ENCODE results near the gene DENND1A. TPM values are rescaled to one million over a fixed set of nuclear protein-coding genes. Genes with fewer than 3 reads are reported as not detected.

DENND1A gene
- total and polyA plus RNA-seq, 2 of the 13 experiments (the other 11 are each of a cell fraction or from before 2014, with no cell fraction given) = 14.8 to 30.1 TPM

DNA sequence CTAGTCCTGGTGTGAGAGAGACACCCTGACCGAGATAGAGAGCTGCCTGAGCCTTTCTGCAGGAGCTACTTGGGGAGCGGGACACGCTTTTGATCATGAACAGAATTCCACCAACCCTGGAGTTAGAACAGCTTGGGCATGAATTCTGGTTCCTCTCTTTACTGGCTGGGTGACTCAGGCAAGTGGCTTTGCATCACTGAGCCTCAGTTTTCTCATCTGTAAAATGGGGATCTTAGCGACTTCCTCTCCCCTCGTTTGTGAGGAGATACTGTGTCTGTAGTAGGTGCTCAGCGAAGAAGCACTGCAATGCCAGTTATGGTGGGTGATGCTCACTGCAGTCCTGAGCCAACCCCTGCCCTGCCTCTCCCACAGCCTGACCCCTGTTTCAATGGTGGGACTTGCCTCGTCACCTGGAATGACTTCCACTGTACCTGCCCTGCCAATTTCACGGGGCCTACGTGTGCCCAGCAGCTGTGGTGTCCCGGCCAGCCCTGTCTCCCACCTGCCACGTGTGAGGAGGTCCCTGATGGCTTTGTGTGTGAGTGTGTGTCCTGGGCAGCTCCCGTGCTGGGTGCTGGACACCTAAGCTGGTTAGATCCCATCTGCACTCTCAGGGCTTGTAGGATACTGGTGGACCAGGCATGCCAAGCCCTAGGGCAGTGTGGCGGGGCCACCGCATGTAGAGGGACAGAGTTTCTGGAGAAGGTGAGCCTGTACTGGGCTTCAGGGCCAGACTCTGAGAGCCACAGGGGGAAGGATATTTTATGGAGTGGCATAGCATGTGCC lies 557.9 kb downstream of the DENND1A start:
- H3K9ac ChIP-seq (ENCODE audit: insufficient read depth, low read depth, low read length) = no peak overlapping the region
- no peaks in the 10 kb centered on the region for H3K79me2 ChIP-seq (ENCODE audit: insufficient read depth, low read length)
- H4K20me1 ChIP-seq (ENCODE audit: insufficient read depth, low read length) = no peaks in the 10 kb centered on the region
- H3K27me3 ChIP-seq (ENCODE audit: control insufficient read depth in 1 of 2, insufficient read depth in 2 of 2, low read length in 2 of 2) = peaks cover 6 to 17% of the 10 kb centered on the region in 2 experiments
- H3K27ac ChIP-seq (ENCODE audit: extremely low read length, insufficient read depth, low read length) = no peak overlapping the region
- H2AFZ ChIP-seq (ENCODE audit: low read length) = no peak overlapping the region
- H3K36me3 ChIP-seq (replicated peaks in 1 of 2; ENCODE audit: control insufficient read depth in 1 of 2, insufficient read depth in 2 of 2, low read length in 2 of 2) = no peaks in the 10 kb centered on the region
- ATAC-seq = no peak
- H3K4me3 ChIP-seq (replicated peaks in 1 of 3; ENCODE audit: insufficient read depth in 1 of 3, low read depth in 2 of 3, low read length in 3 of 3) = no peak overlapping the region
- no TSS peak for BruUV-seq (replicated peaks)
- no peak overlapping the region for H3K4me2 ChIP-seq (ENCODE audit: low read depth, low read length)
- no peak for DNase-seq (ENCODE audit: low spot score)
- 64% methylated on average over 6 of the region's 14 CpGs for WGBS (ENCODE audit: low lambda C conversion rate)
- intact Hi-C loops (cut with micrococcal nuclease; ENCODE audit: unreplicated experiment) = no loop called here
- H3K9me3 ChIP-seq (ENCODE audit: low read length) = no peaks in the 10 kb centered on the region
- in situ Hi-C loops (cut with HindIII; ENCODE audit: extremely low pct_ligation_motif_present, low pct_unique_long_range_greater_than_20kb) = no loop called here
- ChIA-PET POLR2A (no interaction called here), CTCF (ENCODE audit: low intra/inter-chr PET ratio, low total read pairs) (no interaction called here)
- FAIRE-seq = no peak
- TF ChIP-seq, protein P1, sequence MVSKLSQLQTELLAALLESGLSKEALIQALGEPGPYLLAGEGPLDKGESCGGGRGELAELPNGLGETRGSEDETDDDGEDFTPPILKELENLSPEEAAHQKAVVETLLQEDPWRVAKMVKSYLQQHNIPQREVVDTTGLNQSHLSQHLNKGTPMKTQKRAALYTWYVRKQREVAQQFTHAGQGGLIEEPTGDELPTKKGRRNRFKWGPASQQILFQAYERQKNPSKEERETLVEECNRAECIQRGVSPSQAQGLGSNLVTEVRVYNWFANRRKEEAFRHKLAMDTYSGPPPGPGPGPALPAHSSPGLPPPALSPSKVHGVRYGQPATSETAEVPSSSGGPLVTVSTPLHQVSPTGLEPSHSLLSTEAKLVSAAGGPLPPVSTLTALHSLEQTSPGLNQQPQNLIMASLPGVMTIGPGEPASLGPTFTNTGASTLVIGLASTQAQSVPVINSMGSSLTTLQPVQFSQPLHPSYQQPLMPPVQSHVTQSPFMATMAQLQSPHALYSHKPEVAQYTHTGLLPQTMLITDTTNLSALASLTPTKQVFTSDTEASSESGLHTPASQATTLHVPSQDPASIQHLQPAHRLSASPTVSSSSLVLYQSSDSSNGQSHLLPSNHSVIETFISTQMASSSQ (IDR thresholded peaks at IDR 0.05; ENCODE audit: low read depth) = no peak
- TF ChIP-seq, protein P1 (CRISPR knock-in tag; IDR thresholded peaks at IDR 0.05; ENCODE audit: borderline replicate concordance) = no peak
- peak; percentile 76 for TF ChIP-seq ZNF629 (CRISPR knock-in tag; conservative IDR thresholded peaks at IDR 0.05)
- peaks cover 31% of the 10 kb centered on the region for H3K4me1 ChIP-seq (ENCODE audit: insufficient read depth, low read length)

DNA sequence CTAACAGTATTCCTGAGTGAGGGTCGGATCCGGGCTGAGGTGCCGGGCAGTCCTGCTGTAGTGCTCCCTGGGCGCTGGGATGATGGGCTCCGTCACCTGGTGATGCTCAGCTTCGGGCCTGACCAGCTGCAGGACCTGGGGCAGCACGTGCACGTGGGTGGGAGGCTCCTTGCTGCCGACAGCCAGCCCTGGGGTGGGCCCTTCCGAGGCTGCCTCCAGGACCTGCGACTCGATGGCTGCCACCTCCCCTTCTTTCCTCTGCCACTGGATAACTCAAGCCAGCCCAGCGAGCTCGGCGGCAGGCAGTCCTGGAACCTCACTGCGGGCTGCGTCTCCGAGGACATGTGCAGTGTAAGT lies 558.7 kb downstream of the DENND1A start:
- Histone ChIP-seq H3K9me3 (ENCODE audit: low read length) (no peaks in the 10 kb centered on the region), H3K79me2 (ENCODE audit: insufficient read depth, low read length) (no peaks in the 10 kb centered on the region), H3K36me3 (replicated peaks in 1 of 2; ENCODE audit: control insufficient read depth in 1 of 2, insufficient read depth in 2 of 2, low read length in 2 of 2) (no peaks in the 10 kb centered on the region), H3K4me2 (ENCODE audit: low read depth, low read length) (no peak overlapping the region), H3K27ac (ENCODE audit: extremely low read length, insufficient read depth, low read length) (no peak overlapping the region), H4K20me1 (ENCODE audit: insufficient read depth, low read length) (no peaks in the 10 kb centered on the region), H3K4me1 (ENCODE audit: insufficient read depth, low read length) (peaks cover 23% of the 10 kb centered on the region), H3K4me3 (replicated peaks in 1 of 3; ENCODE audit: insufficient read depth in 1 of 3, low read depth in 2 of 3, low read length in 3 of 3) (no peak overlapping the region), H3K9ac (ENCODE audit: insufficient read depth, low read depth, low read length) (no peak overlapping the region), H3K27me3 (ENCODE audit: control insufficient read depth in 1 of 2, insufficient read depth in 2 of 2, low read length in 2 of 2) (peaks cover 6 to 17% of the 10 kb centered on the region in 2 experiments), H2AFZ (ENCODE audit: low read length) (no peak overlapping the region)
- in situ Hi-C loops (cut with HindIII; ENCODE audit: extremely low pct_ligation_motif_present, low pct_unique_long_range_greater_than_20kb) (no loop called here), intact Hi-C loops (cut with micrococcal nuclease; ENCODE audit: unreplicated experiment) (no loop called here)
- WGBS (ENCODE audit: low lambda C conversion rate) = 80% methylated on average over 2 of the region's 18 CpGs
- ChIA-PET POLR2A (no interaction called here), CTCF (ENCODE audit: low intra/inter-chr PET ratio, low total read pairs) (no interaction called here)
- FAIRE-seq = no peak
- ATAC-seq = no peak
- no TSS peak for BruUV-seq (replicated peaks)
- no peak for DNase-seq (ENCODE audit: low spot score)
- TF ChIP-seq ZNF24 (IDR thresholded peaks at IDR 0.05) (no peak), MZF1 (CRISPR knock-in tag; IDR thresholded peaks at IDR 0.05; ENCODE audit: borderline replicate concordance) (no peak), GPN1 (CRISPR knock-in tag; IDR thresholded peaks at IDR 0.05; ENCODE audit: borderline replicate concordance) (no peak), ZNF343 (CRISPR knock-in tag; IDR thresholded peaks at IDR 0.05) (no peak)
- TF ChIP-seq, protein P2, sequence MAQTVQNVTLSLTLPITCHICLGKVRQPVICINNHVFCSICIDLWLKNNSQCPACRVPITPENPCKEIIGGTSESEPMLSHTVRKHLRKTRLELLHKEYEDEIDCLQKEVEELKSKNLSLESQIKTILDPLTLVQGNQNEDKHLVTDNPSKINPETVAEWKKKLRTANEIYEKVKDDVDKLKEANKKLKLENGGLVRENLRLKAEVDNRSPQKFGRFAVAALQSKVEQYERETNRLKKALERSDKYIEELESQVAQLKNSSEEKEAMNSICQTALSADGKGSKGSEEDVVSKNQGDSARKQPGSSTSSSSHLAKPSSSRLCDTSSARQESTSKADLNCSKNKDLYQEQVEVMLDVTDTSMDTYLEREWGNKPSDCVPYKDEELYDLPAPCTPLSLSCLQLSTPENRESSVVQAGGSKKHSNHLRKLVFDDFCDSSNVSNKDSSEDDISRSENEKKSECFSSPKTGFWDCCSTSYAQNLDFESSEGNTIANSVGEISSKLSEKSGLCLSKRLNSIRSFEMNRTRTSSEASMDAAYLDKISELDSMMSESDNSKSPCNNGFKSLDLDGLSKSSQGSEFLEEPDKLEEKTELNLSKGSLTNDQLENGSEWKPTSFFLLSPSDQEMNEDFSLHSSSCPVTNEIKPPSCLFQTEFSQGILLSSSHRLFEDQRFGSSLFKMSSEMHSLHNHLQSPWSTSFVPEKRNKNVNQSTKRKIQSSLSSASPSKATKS (CRISPR knock-in tag; IDR thresholded peaks at IDR 0.05) = no peak
- TF ChIP-seq, protein P3, sequence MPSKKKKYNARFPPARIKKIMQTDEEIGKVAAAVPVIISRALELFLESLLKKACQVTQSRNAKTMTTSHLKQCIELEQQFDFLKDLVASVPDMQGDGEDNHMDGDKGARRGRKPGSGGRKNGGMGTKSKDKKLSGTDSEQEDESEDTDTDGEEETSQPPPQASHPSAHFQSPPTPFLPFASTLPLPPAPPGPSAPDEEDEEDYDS (CRISPR knock-in tag; IDR thresholded peaks at IDR 0.05) = no peak
